Stomach (tissue), 9 donors: ENCODE measurements around the gene USP47. TPM values are rescaled to one million over a fixed set of nuclear protein-coding genes. Genes with fewer than 3 reads are reported as not detected.

Experiments
- DNase-seq, 2 donors: peaks; one replicate each; pipeline versions ENCODE4 v3.0.0 to v3.0.0-alpha.2; 2013 to 2019
- H3K27ac ChIP-seq, 5 donors: fragments of 200-600 bp in 4 of 5; sonication (generic) in 4 of 5; one replicate each; pipeline ENCODE4 v1.5.1; 2013 to 2019; ENCODE audit warnings: mild to moderate bottlenecking in 1 of 5, moderate library complexity in 1 of 5
- H3K27me3 ChIP-seq, 3 donors: fragments of 200-600 bp; sonication (generic); one replicate each; pipeline ENCODE4 v1.5.1; 2017 to 2019; ENCODE audit warnings: mixed run types in 1 of 3
- H3K36me3 ChIP-seq, 4 donors: fragments of 200-600 bp; sonication (generic); 1 replicate in 3 of 4; 2 replicates in 1 of 4; pipeline ENCODE4 v1.5.1; 2016 to 2019
- H3K4me1 ChIP-seq, 4 donors: fragments of 200-600 bp; sonication (generic); one replicate each; pipeline ENCODE4 v1.5.1; 2016 to 2019
- H3K4me3 ChIP-seq, 4 donors: fragments of 200-600 bp; sonication (generic) in 3 of 4; one replicate each; pipeline ENCODE4 v1.5.1; 2016 to 2019; ENCODE audit warnings: mild to moderate bottlenecking in 1 of 4
- H3K9me3 ChIP-seq, 4 donors: fragments of 200-600 bp; sonication (generic); one replicate each; pipeline ENCODE4 v1.5.1; 2016 to 2019
- CTCF ChIP-seq, 7 experiments: fragments of 450-650 bp in 4 of 7; fragments of 200-600 bp in 3 of 7; sonication (generic) in 3 of 7; IDR thresholded peaks; one replicate each; pipeline ENCODE4 v1.5.1; 2016 to 2019; ENCODE audit warnings: antibody characterized with exemption in 7 of 7, control low read depth in 2 of 7, mild to moderate bottlenecking in 1 of 7
- EP300 ChIP-seq: sonication (generic); formaldehyde crosslinking; IDR thresholded peaks from one replicate; pipeline ENCODE4 v1.6.1; 2017; ENCODE audit warnings: antibody characterized with exemption
- POLR2A ChIP-seq, 4 donors: fragments of 450-650 bp; IDR thresholded peaks; one replicate each; pipeline ENCODE4 v1.6.1; 2016; ENCODE audit warnings: antibody characterized with exemption in 4 of 4, control low read depth in 2 of 4, mild to moderate bottlenecking in 1 of 4, moderate library complexity in 1 of 4
- POLR2AphosphoS5 ChIP-seq, 3 donors: sonication (generic); formaldehyde crosslinking; IDR thresholded peaks; one replicate each; pipeline ENCODE4 v1.6.1; 2016; ENCODE audit warnings: antibody characterized with exemption in 3 of 3
- WGBS, 5 donors: extraction: QIAGEN DNeasy Blood & Tissue Kit in 3 of 5; methylation state at CpG; one replicate each; pipeline versions ENCODE4 v1.1.5 to v1.1.7; 2013 to 2018; 5-methylcytosine and 5-hydroxymethylcytosine counted together
- intact Hi-C: fragments of 100-400 bp; cut with DNase I; formaldehyde crosslinking; loops from one replicate; pipeline ENCODE4 v1.15.1; 2023; ENCODE audit warnings: low total_unique reads
- polyA plus RNA-seq, 3 donors: library from polyadenylated mRNA; stranded (reverse); fragments of 200-250 nt; gene quantifications; one replicate each; pipeline ENCODE4 v1.2.3, GENCODE V29; 2013
- total RNA-seq, 5 donors: library from RNA; depleted of rRNA; stranded (reverse); fragments of >200 nt; gene quantifications; one replicate each; pipeline versions ENCODE4 v1.1.0 to v1.2.3, GENCODE V29; 2014 to 2016
- donor health status: healthy with polysubstance abuse.
- donor health status: Bipolar disorder and iron deficiency.
- donor health status: healthy.

The USP47 gene
- total and polyA plus RNA-seq, 8 donors = 14.6 to 200 (median 48.8) TPM

GRCh38 chr11:11968511-11969280 lies 126.9 kb downstream of the USP47 start:
- WGBS, 5 donors = 70 to 85% (median 83%) methylated on average over 6 to 11 of the region's 11 CpGs
- peaks cover 8 to 39% (median 26%) of the 10 kb centered on the region in 4 donors for H3K4me1 ChIP-seq
- no peaks in the 10 kb centered on the region for H3K9me3 ChIP-seq
- H3K27me3 ChIP-seq = no peaks in the 10 kb centered on the region
- no peak for TF ChIP-seq POLR2A (IDR thresholded peaks at IDR 0.05)
- TF ChIP-seq CTCF (IDR thresholded peaks at IDR 0.05) = no peak
- TF ChIP-seq POLR2AphosphoS5 (IDR thresholded peaks at IDR 0.05) = no peak
- no peak for TF ChIP-seq EP300
- H3K4me3 ChIP-seq = no peak overlapping the region
- intact Hi-C loops = no loop called here
- DNase-seq = peak in 1 of 2 donors; percentile 66
- H3K27ac ChIP-seq = no peak overlapping the region
- peaks cover 0 to 18% (median 3%) of the 10 kb centered on the region in 4 donors for H3K36me3 ChIP-seq

DNA sequence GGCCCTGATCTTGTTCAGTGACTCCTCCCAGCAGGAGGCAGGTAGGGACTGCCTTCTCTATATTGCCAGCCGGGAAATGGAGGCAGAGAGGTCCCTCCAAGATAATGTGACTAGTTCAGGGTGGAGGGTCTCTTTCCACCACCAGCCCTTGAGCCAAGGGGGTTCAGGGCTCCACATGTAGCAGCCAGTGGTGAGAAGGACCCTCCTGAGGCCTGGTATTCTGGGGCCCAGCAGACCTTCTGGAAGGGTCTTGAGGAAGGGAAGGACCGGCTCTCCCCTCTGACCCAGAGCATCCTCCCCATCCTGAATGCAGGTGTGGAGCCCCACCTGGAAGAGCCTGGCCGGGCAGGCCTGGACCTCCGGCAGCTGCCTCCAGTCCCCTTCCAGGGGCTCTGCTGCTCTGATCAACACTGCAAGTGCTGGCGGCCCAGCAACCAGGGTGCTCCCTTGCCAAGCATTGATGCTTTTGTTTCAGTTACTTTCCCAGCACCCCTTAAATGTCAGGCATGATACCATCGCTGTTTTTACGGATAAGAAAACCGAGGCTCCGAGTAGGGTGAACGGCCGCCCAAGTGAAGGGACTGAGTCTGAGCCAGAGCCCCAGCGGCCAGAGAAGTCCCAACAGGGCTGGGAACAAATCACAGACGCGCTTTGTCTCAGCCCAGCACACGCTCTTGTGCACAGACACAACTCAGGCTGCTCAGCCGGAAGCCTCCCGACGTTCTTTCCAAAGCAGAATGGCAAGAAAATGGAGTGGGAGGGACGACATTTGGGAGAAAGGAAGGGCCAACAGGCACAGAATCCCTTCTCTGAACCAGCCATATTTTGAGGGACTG lies 127.8 kb downstream of the USP47 start:
- intact Hi-C loops = no loop called here
- Histone ChIP-seq H3K27me3 (no peaks in the 10 kb centered on the region), H3K4me3 (no peak overlapping the region), H3K36me3 (peaks cover 0 to 9% (median 0%) of the 10 kb centered on the region in 4 donors), H3K9me3 (no peaks in the 10 kb centered on the region), H3K4me1 (peaks cover 8 to 37% (median 24%) of the 10 kb centered on the region in 4 donors), H3K27ac (no peak overlapping the region)
- TF ChIP-seq POLR2A (IDR thresholded peaks at IDR 0.05) (no peak), CTCF (IDR thresholded peaks at IDR 0.05) (no peak), POLR2AphosphoS5 (IDR thresholded peaks at IDR 0.05) (no peak), EP300 (no peak)
- peak in 1 of 2 donors; percentile 23 for DNase-seq
- 90 to 97% (median 94%) methylated on average over 18 to 19 of the region's 19 CpGs for WGBS, 5 donors

DNA sequence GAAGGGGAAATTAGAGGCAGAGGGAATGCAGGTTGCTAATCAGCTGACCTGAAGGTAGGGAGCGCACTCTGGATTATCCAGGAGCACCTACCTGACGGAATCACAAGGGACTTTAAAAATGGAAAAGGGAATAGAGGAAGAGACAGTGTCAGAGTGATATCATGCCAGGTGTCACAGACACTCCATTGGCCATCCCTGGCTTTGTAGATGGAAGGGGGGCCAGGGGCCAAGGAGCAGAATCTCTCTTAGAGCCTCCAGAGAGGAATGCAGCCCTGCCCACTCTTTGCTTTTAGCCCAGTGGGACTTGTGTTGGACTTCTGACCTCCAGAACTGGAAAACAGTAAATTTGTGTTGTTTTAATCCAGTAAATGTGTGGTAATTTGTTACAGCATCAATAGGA lies 128.8 kb downstream of the USP47 start:
- Histone ChIP-seq H3K4me1 (peaks cover 10 to 40% (median 26%) of the 10 kb centered on the region in 4 donors), H3K9me3 (no peaks in the 10 kb centered on the region), H3K4me3 (no peak overlapping the region), H3K27ac (no peak overlapping the region), H3K36me3 (peaks cover 0 to 9% (median 0%) of the 10 kb centered on the region in 4 donors), H3K27me3 (no peaks in the 10 kb centered on the region)
- DNase-seq = peak in 1 of 2 donors; percentile 5
- TF ChIP-seq POLR2AphosphoS5 (IDR thresholded peaks at IDR 0.05) = no peak
- TF ChIP-seq EP300 = no peak
- TF ChIP-seq CTCF (IDR thresholded peaks at IDR 0.05) = no peak
- TF ChIP-seq POLR2A (IDR thresholded peaks at IDR 0.05) = no peak
- WGBS, 5 donors = 73 to 100% (median 100%) methylated on average over 2 of the region's 2 CpGs
- intact Hi-C loops = no loop called here

DNA sequence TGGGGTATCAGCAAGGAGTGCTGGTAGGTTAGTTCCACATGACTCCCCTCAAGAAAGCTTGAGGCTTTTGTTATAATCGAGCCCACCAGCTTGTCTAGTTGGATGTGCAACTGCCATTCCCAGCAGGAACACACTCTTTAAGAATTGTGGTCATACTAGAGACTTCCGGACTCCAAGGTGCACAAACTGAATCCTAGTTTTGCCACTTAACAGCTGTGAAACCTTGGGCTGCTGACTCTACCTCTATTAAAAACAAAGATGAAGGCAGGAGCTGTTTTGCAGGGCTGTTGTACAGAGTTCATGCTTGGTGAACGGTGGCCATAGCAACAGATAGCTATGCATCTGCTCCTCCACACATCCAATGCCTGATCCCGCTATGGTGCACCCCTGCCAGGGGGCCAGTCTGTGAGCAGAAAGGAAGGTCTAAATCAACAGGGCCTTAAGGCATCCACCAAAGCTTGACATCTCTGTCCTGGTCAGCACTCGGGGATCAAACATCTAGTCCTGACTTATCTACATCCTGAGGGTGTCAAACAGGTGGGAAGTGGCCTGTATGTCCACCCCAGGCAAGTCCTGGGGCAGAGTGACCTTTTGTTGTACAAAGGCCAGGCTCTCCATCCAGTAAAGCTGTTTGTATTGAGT lies 130.3 kb downstream of the USP47 start:
- Histone ChIP-seq H3K9me3 (no peaks in the 10 kb centered on the region), H3K27me3 (no peaks in the 10 kb centered on the region), H3K4me1 (peaks cover 24 to 53% (median 36%) of the 10 kb centered on the region in 4 donors), H3K36me3 (peaks cover 0 to 9% (median 0%) of the 10 kb centered on the region in 4 donors), H3K27ac (peak overlapping the region in 2 of 5 donors; percentile 67 to 81), H3K4me3 (no peak overlapping the region)
- 81 to 85% (median 83%) methylated on average over 5 of the region's 5 CpGs for WGBS, 5 donors
- intact Hi-C loops = no loop called here
- TF ChIP-seq POLR2A (IDR thresholded peaks at IDR 0.05) = no peak
- TF ChIP-seq EP300 = no peak
- no peak for TF ChIP-seq POLR2AphosphoS5 (IDR thresholded peaks at IDR 0.05)
- no peak for TF ChIP-seq CTCF (IDR thresholded peaks at IDR 0.05)
- peak; percentile 10 to 62 for DNase-seq
